T follicular helper cell (primary cell): ENCODE data around the gene SLC9C2.
"Not testable (repeated sequence)": the region's sequence is repeated elsewhere in the genome, so short reads cannot be mapped to it uniquely, and the experiment has no call there.

Experiments
- DNase-seq: peaks from one replicate; pipeline ENCODE4 v3.0.0-alpha.2; 2020; ENCODE audit warnings: low read depth

Gene SLC9C2

DNA sequence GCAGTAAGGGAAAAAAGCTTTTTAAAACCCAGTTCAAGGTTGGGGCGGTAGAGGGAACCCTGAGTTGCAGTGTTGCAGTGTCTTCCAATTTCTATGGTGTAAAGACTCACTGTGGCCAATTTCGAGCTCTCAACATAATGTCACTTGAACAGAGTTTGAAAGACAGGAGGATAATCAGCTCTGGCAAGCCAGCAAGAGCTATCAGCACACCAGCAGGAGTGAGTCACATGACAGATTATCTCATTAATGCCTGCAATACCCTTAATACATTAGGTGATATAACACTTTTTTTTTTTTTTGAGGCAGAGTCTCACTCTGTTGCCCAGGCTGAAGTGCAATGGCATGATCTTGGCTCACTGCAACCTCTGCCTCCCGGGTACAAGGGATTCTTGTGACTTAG lies 22.8 kb downstream of the SLC9C2 start:
- DNase-seq = no peak

DNA sequence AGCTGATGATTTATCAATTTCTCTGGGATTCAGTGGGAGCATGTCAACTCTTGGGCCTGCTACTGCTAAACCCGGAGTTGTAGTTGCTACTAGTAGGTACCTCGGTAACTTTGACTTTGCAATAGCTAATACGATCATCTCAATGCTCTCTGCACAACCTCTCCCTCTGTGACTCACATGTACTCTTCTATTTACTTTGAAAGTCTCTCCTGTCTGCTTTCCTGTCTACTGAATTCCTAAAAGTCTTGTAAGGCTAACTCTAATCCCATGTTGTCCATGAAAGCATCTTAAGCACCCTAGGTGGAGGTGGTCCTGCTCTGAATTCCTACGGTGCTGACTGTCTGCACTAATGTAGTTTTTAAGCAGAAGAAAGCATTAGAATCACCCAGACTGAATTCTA lies 29.3 kb downstream of the SLC9C2 start:
- DNase-seq = no peak

- no peak for DNase-seq
These were observed 30.5 kb downstream of the SLC9C2 start for GRCh38 chr1:173572201-173572873.

DNA sequence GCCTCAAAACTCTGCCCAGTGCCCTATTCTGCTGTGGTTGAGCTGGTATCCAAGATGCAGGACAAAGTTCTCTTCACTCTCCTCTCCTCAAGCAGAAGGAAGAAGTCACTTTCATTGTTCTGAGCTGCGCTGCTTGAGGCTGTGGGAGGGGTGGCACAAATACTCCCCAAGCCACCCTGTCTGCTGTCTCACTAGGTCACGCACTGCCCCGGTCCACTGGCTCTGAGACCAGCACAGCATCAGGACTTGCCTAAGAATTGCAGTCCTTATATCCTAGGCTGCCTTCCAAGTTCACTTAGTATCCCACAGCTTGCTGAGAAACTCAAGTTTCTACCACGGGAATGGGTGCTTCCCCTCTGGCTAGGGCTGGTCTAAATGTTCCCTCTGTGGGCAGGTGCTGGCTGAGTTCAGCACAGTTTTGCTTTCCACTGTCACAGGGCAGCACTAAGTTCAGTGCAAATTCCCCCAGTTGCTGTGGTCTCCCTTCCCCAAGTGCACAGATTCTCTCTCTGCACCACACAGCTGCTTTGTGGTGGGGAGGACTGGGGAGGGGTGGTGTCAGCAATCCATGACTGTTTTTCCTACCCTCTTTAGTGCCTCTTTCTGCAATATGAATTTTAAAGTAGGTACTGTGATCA lies 32.4 kb downstream of the SLC9C2 start:
- no peak for DNase-seq

GRCh38 chr1:173568483-173568882 lies 34.4 kb downstream of the SLC9C2 start:
- no peak for DNase-seq

DNA sequence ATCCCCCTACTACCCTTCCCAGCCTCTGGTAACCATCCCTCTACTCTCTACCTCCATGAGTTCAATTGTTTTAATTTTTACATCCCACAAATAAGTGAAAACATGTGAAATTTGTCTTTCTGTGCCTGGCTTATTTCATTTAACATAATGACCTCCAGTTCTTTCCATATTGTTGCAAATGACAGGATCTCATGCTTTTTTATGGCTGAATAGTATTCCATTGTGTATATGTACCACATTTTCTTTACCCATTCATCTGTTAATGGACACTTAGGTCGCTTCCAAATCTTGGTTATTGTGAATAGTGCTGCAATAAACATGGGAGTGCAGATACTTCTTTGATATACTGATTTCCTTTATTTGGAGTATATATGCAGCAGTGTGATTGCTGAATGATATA lies 39.0 kb downstream of the SLC9C2 start:
- DNase-seq = not testable (repeated sequence)

DNA sequence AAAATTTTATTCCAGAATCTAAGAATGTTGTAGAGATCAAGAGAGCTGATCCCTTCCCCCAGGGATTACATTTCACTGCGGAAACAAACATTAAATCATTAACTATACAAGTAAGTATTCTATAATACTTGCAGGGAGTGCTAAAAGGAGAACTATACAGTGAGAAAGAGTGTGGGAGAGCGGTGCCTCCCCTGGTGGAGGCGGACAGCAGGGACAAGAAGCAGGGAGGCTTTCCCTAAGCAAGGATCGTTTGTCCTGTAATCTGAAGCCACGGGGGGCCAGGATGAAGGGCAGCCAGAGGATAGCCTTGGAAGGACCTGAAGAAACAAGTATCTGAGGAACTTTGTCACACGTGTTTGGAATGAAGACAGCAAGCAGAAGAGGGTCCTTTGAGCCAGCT lies 40.1 kb downstream of the SLC9C2 start:
- DNase-seq = no peak

GRCh38 chr1:173561263-173561662 lies 41.6 kb downstream of the SLC9C2 start:
- DNase-seq = no peak

DNA sequence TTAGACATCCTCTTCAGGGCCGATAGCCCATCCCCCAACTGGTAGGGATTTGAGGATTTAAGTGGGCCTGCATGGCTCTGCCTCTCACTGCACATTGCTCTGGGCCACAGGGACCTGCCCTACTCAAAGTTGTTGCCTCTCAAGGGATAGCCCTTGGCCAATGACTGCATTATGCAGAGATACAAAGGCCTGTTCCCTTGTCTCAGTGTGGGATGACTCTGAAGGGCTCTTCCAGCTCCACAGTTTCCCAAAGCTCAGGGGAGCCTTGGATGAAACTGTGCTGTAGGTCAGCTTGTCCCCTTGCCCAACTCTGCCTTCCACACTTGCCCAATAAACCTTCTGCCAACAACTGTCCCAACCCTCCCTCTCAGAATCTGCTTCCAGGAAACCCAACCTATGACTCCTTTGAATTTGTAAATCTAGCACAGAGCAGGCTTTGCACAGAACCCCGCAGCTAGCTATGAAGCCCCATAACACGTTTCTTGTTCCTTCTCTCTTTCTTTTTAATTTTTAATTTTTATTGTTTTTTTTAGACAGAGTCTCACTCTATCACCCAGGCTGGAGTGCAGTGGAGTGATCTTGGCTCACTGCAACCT lies 42.5 kb downstream of the SLC9C2 start:
- no peak for DNase-seq

DNA sequence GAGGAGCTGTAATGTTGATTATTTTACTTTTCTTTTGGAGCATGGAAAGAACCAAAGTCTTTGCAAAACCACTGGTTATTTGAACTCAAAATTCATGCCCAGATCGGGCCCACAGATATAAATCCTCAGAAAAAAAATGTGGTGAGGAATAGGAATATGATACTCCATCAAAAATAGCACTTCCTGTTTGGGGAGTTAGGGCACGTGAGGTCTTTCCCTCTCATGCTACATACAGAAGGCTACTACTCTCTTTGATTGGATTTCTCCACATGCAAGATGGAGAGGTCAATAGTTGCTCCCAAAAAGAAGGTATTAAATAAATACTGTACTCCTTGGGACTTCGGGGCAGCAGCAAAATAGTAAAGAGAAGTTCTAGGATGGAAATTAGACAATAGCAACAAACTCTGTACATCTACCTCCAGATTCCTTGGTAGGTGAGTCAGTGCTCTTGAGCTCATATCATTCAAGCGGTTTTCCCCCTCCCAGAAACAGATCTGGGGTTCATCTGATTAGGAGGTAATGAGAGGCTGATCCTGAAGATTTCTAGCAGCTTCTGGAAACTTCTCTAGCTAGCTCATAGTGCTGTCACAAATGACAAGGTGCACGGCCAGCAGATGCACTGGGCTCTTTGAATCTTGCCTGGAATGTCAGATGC lies 47.1 kb downstream of the SLC9C2 start:
- no peak for DNase-seq

DNA sequence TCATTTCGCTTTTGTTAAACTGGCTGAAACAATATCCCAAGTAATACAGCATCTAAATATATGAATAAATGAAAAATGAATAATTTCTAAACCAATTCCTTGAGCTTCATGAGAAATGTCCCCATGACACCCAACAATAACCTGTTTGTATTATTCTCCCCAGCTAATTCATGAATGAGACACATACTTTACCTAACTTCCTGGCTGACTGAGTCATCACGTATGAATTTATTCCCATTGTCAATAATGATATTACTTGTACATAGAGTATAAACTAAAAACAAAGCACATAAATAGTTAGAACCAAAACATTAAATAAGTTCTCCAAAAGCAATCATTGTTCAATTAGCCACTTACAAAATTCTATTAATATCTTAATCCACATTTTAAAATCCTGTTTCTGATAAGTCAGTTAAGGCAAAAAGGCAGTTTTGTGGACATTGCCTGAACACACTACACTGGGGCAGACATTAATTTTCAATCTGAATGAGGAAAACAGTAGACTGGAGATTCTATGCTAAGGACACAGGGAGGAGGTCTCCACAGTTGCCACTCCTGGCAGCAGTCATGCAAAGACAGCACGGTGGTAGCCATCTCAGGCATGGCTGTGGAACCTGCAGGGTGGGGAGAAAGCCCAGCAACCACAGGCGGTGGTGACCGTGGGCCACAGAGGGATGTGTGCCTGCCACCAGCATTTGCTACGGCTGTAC lies 48.2 kb downstream of the SLC9C2 start:
- no peak for DNase-seq

DNA sequence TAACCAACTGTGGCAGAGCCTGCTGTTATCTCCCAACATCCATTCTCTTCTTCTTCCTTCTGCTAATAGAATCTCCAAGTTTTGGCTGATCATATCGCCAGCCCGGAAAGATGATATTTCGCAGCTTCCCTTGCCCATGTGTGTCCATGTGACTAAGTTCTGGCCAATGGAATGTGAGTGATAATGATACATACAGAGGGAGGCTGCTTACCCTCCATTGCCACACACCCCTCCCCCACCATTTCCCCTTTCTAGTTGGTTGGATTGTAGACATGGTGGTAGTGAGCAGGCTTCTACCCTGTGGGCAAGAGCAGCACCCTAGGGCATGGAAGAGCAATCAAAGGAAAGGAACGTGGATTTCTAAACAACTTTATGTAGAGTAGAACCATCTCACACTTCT lies 48.8 kb downstream of the SLC9C2 start:
- DNase-seq = no peak

- DNase-seq = no peak
These were observed 49.6 kb downstream of the SLC9C2 start for GRCh38 chr1:173553312-173553711.

DNA sequence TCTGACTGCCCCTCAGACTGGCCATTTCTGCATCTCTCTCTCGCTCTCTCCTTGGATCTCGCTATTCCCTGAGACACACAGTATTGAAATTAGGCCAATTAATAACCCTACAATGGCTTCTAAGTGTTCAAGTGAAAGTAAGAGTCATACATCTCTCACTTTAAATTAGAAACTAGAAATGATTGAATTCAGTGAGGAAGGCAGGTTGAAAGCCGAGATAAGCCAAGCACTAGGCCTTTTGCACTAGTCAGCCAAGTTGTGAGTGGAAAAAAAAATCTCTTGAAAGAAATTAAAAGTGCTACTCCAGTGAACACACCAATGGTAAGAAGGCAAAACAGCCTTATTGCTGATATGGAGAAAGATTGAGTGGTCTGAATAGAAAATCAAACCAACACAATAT lies 51.2 kb downstream of the SLC9C2 start:
- DNase-seq = no peak

- DNase-seq = no peak
These were observed 53.1 kb downstream of the SLC9C2 start for GRCh38 chr1:173549813-173550212.

GRCh38 chr1:173545688-173546087 lies 57.2 kb downstream of the SLC9C2 start:
- DNase-seq = no peak

DNA sequence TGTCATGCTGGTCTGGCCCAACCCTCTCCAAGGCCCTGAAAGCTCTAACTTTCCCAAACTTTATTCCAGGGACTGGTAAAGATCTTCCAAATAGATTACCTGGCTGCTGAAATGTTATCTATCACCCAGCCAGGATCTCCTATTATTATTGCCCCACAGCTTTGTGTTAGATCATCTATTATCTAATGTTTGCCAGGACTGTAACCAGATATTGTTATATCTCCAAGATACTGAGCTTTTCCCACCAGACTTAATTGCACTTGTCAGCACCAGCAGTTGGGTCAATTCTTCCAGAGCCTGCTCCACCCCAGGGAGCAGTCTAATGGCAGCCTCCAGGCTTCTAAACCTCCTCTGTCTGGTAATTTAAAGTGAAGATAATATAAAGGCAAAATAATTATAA lies 66.6 kb downstream of the SLC9C2 start:
- DNase-seq = no peak

DNA sequence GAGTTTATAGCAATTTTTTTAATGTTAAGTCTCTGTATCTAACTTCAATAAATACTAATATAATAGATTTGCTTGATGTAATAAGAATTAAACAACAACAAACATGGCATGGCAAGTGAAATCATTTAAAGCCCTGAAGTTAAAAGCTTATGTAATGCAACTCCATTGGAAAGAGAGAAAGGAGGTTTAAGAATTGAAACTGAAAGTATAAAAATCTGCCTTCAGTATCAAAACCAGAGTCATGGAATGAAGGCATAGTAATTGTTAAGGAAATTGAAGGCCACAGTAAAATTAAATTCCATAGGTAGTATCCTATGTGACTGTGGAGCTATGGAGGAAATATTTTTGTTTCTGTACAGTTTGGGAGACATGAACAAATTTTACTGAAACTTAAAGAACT lies 70.6 kb downstream of the SLC9C2 start:
- DNase-seq = no peak

- DNase-seq = no peak
These were observed 71.8 kb downstream of the SLC9C2 start for GRCh38 chr1:173530795-173531693.

DNA sequence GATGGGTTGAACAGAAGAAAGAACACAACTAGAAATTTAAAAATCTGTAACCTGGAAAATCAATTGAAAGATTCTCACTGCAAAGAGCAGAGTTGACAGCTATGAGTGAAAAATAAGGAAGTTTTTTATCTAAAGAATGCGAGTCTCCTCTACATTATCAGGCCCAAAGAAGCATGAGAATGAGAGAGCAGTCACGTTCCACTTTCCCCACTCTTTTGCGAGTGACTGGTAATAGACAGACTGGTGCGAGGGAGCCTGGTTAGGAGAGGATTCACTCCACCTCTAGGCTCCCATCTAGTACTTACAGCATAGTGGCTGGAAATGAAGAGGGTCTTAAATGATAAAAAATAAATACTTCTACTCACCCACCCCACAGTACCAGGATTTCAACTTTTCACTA lies 73.8 kb downstream of the SLC9C2 start:
- DNase-seq = no peak

- no peak for DNase-seq
These were observed 75.6 kb downstream of the SLC9C2 start for GRCh38 chr1:173527151-173527826.
